Measurements from ENCODE around the gene PCNX2.

PCNX2 gene

GRCh38 chr1:232954594-232955365, 340.7 kb downstream of the PCNX2 start:
- no peak overlapping the region for H3K27ac ChIP-seq
- TF ChIP-seq CTCF (IDR thresholded peaks at IDR 0.05) (no peak), ZFX (IDR thresholded peaks at IDR 0.05; ENCODE audit: borderline replicate concordance) (no peak)

- no peak for TF ChIP-seq ZFX (IDR thresholded peaks at IDR 0.05; ENCODE audit: borderline replicate concordance)
- peak; percentile 85 for TF ChIP-seq CTCF (IDR thresholded peaks at IDR 0.05)
- peak overlapping the region; percentile 68 for H3K27ac ChIP-seq
Observed at GRCh38 chr1:232952514-232953499, 342.7 kb downstream of the PCNX2 start.

- H3K27ac ChIP-seq, result peak overlapping the region; percentile 68
- no peak for TF ChIP-seq CTCF (IDR thresholded peaks at IDR 0.05)
- no peak for TF ChIP-seq ZFX (IDR thresholded peaks at IDR 0.05; ENCODE audit: borderline replicate concordance)
Observed at GRCh38 chr1:232951605-232952004, 343.9 kb downstream of the PCNX2 start.

GRCh38 chr1:232951180-232951579, 344.3 kb downstream of the PCNX2 start:
- H3K27ac ChIP-seq, result peak overlapping the region; percentile 68
- no peak for TF ChIP-seq CTCF (IDR thresholded peaks at IDR 0.05)
- no peak for TF ChIP-seq ZFX (IDR thresholded peaks at IDR 0.05; ENCODE audit: borderline replicate concordance)

- peak within 1 kb of the TSS; percentile 68 for H3K27ac ChIP-seq
- TF ChIP-seq ZFX (IDR thresholded peaks at IDR 0.05; ENCODE audit: borderline replicate concordance), result no peak
- no peak for TF ChIP-seq CTCF (IDR thresholded peaks at IDR 0.05)
Observed at GRCh38 chr1:232950197-232951176, 345.0 kb downstream of the PCNX2 start, which contains the start of gene NTPCR. Gene NTPCR, plus strand, starts transcription at chr1:232950611. Its CDS starts 100 bp downstream, at chr1:232950711.

GRCh38 chr1:232949636-232950196, 345.8 kb downstream of the PCNX2 start:
- peak overlapping the region; percentile 68 for H3K27ac ChIP-seq
- TF ChIP-seq ZFX (IDR thresholded peaks at IDR 0.05; ENCODE audit: borderline replicate concordance), result no peak
- TF ChIP-seq CTCF (IDR thresholded peaks at IDR 0.05), result no peak

Measured in 22Rv1 (cell line).